ENCODE data around the gene ATP6V1C2. TPM values are rescaled to one million over a fixed set of nuclear protein-coding genes. Genes with fewer than 3 reads are reported as not detected.
A peak's percentile ranks its signal among the peaks of the same experiment; 100 is the strongest.
"Not testable (repeated sequence)": the region's sequence is repeated elsewhere in the genome, so short reads cannot be mapped to it uniquely, and the experiment has no call there.

ATP6V1C2 gene
- total RNA-seq, 1 donor from 2014 or later = 3.3 TPM

- intact Hi-C loops (cut with micrococcal nuclease) = loop anchor here (1.0 to 10.0 kb wide), 13 partner anchors 20 to 970 kb away; partner anchors contain the start of genes E2F6, GRHL1, HPCAL1 and KLF11
- ChIA-PET POLR2A (interaction anchor here (0.7 to 2.8 kb wide), 9 partner anchors 20 to 532 kb away, joined by 3 to 26 read pairs (median 4); partner anchors contain the start of genes NOL10, ODC1, ROCK2 and SLC66A3), CTCF (interaction anchor here (0.7 to 1.5 kb wide), 3 partner anchors 20 to 321 kb away, joined by 3 to 9 read pairs (median 3); a partner anchor contains a TSS)
- Mint-ChIP-seq H3K36me3 (ENCODE audit: low read depth) (peaks cover 25% of the 10 kb centered on the region), H3K27ac (peak within 1 kb of the TSS; percentile 95), H3K4me1 (peaks cover 41% of the 10 kb centered on the region), H3K27me3 (no peaks in the 10 kb centered on the region), H3K4me3 (peak within 1 kb of the TSS; percentile 91), H3K9me3 (no peaks in the 10 kb centered on the region)
- TF ChIP-seq CTCF (IDR thresholded peaks at IDR 0.05) = no peak
- DNase-seq (peak; percentile 97), ATAC-seq (ENCODE audit: low read depth) (peak; percentile 86)
Observed at GRCh38 chr2:10812362-10813162, 91.1 kb downstream of the ATP6V1C2 start, which contains the start of gene PDIA6. PDIA6 (minus strand) TSS chr2:10812785; CDS start chr2:10812696, 89 bp downstream.

- H3K36me3 Mint-ChIP-seq (ENCODE audit: low read depth) = peaks cover 17% of the 10 kb centered on the region
- H3K27me3 Mint-ChIP-seq; ATAC-seq (ENCODE audit: low read depth); H3K27ac Mint-ChIP-seq; CTCF ChIA-PET; DNase-seq; H3K9me3 Mint-ChIP-seq: not testable (repeated sequence)
- H3K4me1 Mint-ChIP-seq = peaks cover 32% of the 10 kb centered on the region
- intact Hi-C loops (cut with micrococcal nuclease) = loop anchor here (2.0 to 10.0 kb wide), 8 partner anchors 509 to 971 kb away; partner anchors contain the start of genes E2F6, GRHL1, HPCAL1 and KLF11
- H3K4me3 Mint-ChIP-seq = peak overlapping the region; percentile 85
- POLR2A ChIA-PET = interaction anchor here (0.7 to 2.8 kb wide), 5 partner anchors 69 to 531 kb away, joined by 3 to 26 read pairs (median 7); partner anchors contain the start of genes NOL10, ROCK2 and SLC66A3
Observed at GRCh38 chr2:10813163-10814138, 92.0 kb downstream of the ATP6V1C2 start.

GRCh38 chr2:10814142-10814541 is 92.7 kb downstream of the ATP6V1C2 start:
- Mint-ChIP-seq H3K27me3 (peaks cover 5% of the 10 kb centered on the region), H3K4me1 (peaks cover 27% of the 10 kb centered on the region), H3K9me3 (no peaks in the 10 kb centered on the region), H3K36me3 (ENCODE audit: low read depth) (peaks cover 14% of the 10 kb centered on the region), H3K4me3 (peak overlapping the region; percentile 19), H3K27ac (no peak overlapping the region)
- no peak for TF ChIP-seq CTCF (IDR thresholded peaks at IDR 0.05)
- ChIA-PET CTCF (no interaction called here), POLR2A (no interaction called here)
- ATAC-seq (ENCODE audit: low read depth) = no peak
- intact Hi-C loops (cut with micrococcal nuclease) = loop anchor here (5.0 to 10.0 kb wide), 5 partner anchors 509 to 972 kb away; partner anchors contain the start of genes E2F6, HPCAL1, KLF11 and TAF1B
- no peak for DNase-seq

- H3K27me3 Mint-ChIP-seq = peaks cover 6% of the 10 kb centered on the region
- H3K36me3 Mint-ChIP-seq (ENCODE audit: low read depth) = peaks cover 13% of the 10 kb centered on the region
- POLR2A ChIA-PET = no interaction called here
- intact Hi-C loops (cut with micrococcal nuclease) = loop anchor here (5.0 to 10.0 kb wide), 5 partner anchors 510 to 972 kb away; partner anchors contain the start of genes E2F6, HPCAL1, KLF11 and TAF1B
- DNase-seq (no peak), ATAC-seq (ENCODE audit: low read depth) (no peak)
- CTCF ChIA-PET = no interaction called here
- H3K4me1 Mint-ChIP-seq = peaks cover 23% of the 10 kb centered on the region
- no peak for TF ChIP-seq CTCF (IDR thresholded peaks at IDR 0.05)
- no peak overlapping the region for H3K27ac Mint-ChIP-seq
- peak overlapping the region; percentile 39 for H3K4me3 Mint-ChIP-seq
- no peaks in the 10 kb centered on the region for H3K9me3 Mint-ChIP-seq
Observed at GRCh38 chr2:10814571-10815331, 93.3 kb downstream of the ATP6V1C2 start.

Measured in activated B cell treated with CpG ODN at 0.5 μM for 24 hours (primary cell).